HL-60/S4 (cell line): ENCODE measurements around the gene ZNF385B.
"Not testable (repeated sequence)": the region's sequence is repeated elsewhere in the genome, so short reads cannot be mapped to it uniquely, and the experiment has no call there.

Source experiments
- in situ Hi-C: fragments of 300-500 bp; cut with MboI; formaldehyde crosslinking; loops from 2 replicates; pipeline ENCODE4 v1.14.3; 2022; ENCODE audit warnings: low sequenced_read_pairs

The ZNF385B gene

DNA sequence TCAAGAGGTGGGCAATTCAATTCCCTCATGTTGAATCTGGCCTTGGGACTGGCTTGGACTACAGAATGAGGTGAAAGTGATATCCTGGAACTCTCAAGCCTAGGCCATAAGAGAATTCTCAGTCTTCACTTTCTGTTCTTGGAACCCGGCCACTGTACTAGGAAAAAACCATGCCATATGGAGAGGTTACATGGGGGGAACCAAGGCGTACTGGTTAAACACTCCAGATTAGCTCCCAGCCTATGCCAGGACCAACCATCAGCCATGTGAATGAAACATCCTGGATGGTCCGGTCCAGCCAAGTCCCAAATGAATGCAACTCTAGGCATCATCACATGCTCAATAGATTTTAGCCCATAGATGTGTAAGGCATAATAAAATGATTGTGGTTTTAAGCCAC, 56.4 kb downstream of the ZNF385B start:
- in situ Hi-C loops: no loop called here

DNA sequence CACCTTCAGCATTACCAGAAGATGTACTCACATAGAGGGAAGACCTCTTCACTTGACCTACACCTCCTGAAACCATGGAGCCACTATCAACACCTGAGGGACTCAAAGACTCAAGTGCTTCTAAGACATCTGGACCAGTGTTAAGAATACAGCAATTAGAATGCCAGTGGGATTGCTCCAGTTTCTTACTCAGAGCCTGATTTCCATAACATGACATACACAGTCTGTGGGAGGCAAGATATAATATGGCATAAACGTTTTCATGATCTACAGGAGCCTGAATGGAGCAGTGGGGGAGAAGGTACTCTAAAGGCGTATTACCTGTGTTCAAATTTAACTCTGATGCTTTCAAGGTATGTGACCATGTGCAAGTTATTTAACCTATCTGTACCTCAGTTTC, 57.2 kb downstream of the ZNF385B start:
- in situ Hi-C loops: no loop called here

- in situ Hi-C loops: no loop called here
These were observed 59.1 kb downstream of the ZNF385B start for GRCh38 chr2:179802051-179802882.

DNA sequence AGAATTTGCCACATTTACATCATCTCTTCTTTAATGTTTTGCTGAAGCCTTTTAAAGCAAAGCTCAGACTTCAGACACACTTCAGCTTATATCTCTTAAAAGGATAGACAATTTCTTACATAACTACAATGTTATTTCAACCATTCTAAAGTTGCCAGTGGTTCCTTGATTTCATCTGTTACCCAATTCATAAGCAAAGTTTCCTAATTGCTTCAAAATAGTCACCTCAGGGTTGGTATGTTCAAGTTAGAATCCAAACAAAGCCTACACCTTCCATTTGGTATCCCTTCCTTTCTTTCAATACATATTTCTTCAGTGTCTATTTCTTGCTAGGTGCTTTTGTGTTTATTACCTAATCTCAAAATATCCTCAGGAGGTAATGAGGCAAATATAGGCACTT, 60.6 kb downstream of the ZNF385B start:
- in situ Hi-C loops: no loop called here

DNA sequence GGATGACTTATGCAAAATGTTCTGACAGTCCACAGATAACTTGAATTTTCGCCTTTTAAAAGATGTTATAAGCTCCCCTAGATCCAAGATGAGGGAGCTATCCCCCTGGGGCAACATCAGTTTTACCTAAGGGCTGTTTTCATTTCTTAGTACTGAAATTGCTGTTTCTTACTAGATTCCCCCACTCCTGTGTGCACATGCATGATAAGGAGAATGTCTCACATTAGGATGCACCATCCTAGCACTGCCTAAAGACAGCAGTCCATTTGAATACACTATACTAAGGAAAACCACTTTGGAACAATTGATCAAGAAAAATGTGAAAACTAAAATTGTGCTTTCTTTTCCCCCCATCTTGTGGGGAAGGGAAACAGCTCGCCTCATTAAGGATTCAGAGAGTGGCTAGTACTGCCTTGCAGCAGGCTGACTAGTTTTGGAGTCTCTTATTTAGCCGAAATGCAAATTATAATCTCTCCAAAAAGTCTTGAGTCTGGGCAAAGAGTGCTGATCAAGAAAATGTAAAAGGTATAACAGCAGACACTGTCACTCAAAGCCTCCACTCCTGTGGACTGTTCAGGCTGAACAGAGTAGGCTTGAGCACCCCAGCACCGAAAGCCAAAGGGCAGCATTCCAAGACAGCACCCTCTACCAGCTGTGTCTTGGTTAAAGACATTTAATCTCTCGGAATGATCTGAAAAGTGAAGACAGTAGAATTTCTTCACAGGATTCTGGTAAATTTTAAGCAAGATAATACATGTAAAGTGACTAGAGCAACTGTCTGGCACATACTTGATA, 65.0 kb downstream of the ZNF385B start:
- in situ Hi-C loops: no loop called here

GRCh38 chr2:179793902-179794301, 67.5 kb downstream of the ZNF385B start:
- in situ Hi-C loops: no loop called here

- in situ Hi-C loops: no loop called here
These were observed 68.2 kb downstream of the ZNF385B start for GRCh38 chr2:179793238-179793637.

- in situ Hi-C loops: no loop called here
These were observed 70.9 kb downstream of the ZNF385B start for GRCh38 chr2:179790235-179791217.

GRCh38 chr2:179788104-179788503, 73.3 kb downstream of the ZNF385B start:
- in situ Hi-C loops: no loop called here

GRCh38 chr2:179787601-179788000, 73.8 kb downstream of the ZNF385B start:
- in situ Hi-C loops: no loop called here

- in situ Hi-C loops: no loop called here
These were observed 75.5 kb downstream of the ZNF385B start for GRCh38 chr2:179785902-179786301.

GRCh38 chr2:179782346-179782745, 79.1 kb downstream of the ZNF385B start:
- in situ Hi-C loops: not testable (repeated sequence)

GRCh38 chr2:179773986-179774385, 87.4 kb downstream of the ZNF385B start:
- in situ Hi-C loops: loop anchor here (25.0 kb wide), 1 partner anchor 362 kb away; no protein-coding TSS in a partner anchor

- in situ Hi-C loops: loop anchor here (25.0 kb wide), 1 partner anchor 360 kb away; no protein-coding TSS in a partner anchor
These were observed 89.1 kb downstream of the ZNF385B start for GRCh38 chr2:179772346-179772745.

GRCh38 chr2:179771791-179772190, 89.6 kb downstream of the ZNF385B start:
- in situ Hi-C loops: loop anchor here (25.0 kb wide), 1 partner anchor 359 kb away; no protein-coding TSS in a partner anchor

GRCh38 chr2:179770029-179770428, 91.4 kb downstream of the ZNF385B start:
- in situ Hi-C loops: loop anchor here (25.0 kb wide), 1 partner anchor 358 kb away; no protein-coding TSS in a partner anchor

DNA sequence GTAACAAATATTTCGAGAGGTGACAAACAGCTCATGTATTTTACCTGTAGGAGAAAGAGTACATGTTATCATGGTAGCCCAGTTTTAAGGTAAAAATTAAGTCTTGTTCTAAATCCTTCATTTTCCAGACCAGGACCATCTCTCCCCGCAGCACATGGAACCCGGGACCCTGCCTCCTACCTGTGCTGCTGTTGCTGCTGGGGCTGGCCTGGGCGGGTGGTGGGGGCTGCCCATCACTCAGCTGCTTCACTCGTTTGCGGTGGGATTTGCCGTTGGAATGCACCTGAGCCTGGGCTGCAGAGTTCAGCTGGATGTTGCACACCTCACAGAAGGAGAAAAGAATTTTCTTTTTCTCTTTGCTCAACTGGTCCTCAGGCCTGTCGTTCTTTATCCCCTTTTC, 92.1 kb downstream of the ZNF385B start:
- in situ Hi-C loops: loop anchor here (25.0 kb wide), 1 partner anchor 357 kb away; no protein-coding TSS in a partner anchor

GRCh38 chr2:179768765-179769164, 92.6 kb downstream of the ZNF385B start:
- in situ Hi-C loops: loop anchor here (25.0 kb wide), 1 partner anchor 356 kb away; no protein-coding TSS in a partner anchor

DNA sequence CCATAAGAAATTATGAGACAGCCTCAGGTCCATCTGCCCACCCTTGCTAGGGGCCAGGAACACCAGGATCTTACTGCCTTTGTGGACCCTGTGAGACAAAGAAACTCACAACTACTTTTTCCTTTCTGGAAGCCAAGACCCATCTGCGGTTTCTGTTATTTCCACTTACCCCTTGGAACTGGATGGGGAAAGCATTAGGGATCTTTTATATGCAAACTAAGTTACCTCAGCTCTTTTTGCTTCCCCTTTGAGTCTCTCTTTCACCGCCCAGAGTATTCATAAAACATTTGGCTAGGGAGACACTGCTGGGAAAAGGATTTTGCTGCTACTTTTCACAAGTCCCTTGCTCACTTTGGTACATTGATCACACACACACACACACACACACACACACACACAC, 95.7 kb downstream of the ZNF385B start:
- in situ Hi-C loops: loop anchor here (25.0 kb wide), 1 partner anchor 353 kb away; no protein-coding TSS in a partner anchor

DNA sequence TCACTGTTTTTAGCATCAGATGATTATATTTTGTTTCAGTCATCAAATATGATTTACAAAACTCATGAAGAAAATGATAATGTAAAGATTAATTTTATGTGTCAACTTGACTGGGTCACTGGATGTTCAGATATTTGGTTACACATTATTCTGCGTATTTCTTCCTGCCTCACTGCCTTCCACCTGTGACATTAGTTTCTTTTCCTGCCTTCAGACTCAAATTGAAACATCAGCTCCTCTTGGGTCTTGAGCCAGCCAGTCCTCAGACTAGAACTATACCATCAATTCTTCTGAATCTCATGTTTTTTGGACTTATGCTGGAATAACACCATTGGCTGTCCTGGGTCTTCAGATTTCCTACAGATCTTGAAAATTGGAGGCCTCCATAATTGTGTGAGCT, 96.7 kb downstream of the ZNF385B start:
- in situ Hi-C loops: loop anchor here (25.0 kb wide), 1 partner anchor 352 kb away; no protein-coding TSS in a partner anchor
